NCI-H128 (cell line): ENCODE data around the gene SART1.
"Not testable (repeated sequence)": the region's sequence is repeated elsewhere in the genome, so short reads cannot be mapped to it uniquely, and the experiment has no call there.

Source experiments
- DNase-seq: peaks from one replicate; lab custom pipeline; 2025; ENCODE audit not compliant: unreplicated experiment; lab: John Stamatoyannopoulos, UW

The SART1 gene

GRCh38 chr11:66014804-66015453 lies 53.4 kb downstream of the SART1 start:
- no peak for DNase-seq

- no peak for DNase-seq
Observed at GRCh38 chr11:66015454-66015881, 53.9 kb downstream of the SART1 start.

- DNase-seq: no peak
Observed at GRCh38 chr11:66015936-66016792, 54.6 kb downstream of the SART1 start.

- no peak for DNase-seq
Observed at GRCh38 chr11:66016793-66017177, 55.3 kb downstream of the SART1 start.

DNA sequence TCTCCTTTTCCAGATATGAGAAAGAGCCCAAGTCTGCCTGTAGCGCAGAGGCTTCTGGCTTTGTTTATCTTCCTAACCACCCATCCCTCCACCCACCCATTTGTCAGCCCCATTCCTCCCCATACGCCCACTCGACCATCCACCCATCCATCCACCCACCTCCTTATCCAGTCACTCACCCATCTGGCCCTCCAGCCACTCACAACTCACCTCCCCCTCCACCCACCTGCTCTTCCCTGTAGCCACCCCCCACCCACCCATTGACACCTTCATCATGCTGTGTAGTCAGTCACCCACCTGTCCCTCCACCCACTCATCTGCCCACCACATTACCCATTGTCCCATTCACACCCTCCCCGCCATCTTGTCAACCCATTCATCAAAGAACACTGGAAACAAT lies 55.8 kb downstream of the SART1 start:
- DNase-seq: no peak

GRCh38 chr11:66020212-66020611 lies 58.7 kb downstream of the SART1 start:
- no peak for DNase-seq

DNA sequence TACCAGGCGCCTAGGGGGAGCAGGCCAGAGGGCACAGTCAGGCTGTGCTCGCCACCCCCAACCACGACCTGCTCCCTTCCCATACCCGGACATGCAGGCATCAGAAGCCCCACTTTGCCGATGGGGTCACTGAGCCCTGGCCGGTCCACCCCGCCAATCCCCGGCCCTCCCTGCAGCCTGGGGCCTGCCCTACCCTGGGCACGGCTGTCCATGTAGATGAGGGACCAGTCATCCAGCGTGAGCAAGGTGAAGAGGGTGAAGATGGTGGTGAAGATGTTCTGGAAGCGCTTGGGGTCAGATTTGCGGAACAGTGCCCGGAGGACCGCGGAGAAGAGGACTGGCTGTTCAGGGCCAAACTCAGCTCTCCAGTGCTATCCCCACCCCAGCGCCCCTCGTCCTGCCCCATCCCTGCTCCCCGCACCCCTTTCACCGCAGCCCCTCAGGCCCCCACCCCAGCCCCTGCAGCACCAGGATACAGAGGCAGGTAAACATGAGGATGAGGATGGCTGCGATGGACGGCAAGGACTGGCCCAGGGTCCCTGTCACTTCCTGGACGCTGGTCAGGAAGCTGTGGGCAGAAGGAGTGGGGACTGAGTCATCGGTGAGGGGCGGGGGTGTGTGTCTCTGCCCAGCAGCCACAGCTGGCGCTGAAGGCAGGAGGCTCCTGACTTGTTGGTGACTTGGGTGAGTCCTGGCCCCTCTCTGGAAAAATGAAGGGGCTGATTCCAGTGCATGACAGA lies 59.3 kb downstream of the SART1 start:
- DNase-seq: no peak

DNA sequence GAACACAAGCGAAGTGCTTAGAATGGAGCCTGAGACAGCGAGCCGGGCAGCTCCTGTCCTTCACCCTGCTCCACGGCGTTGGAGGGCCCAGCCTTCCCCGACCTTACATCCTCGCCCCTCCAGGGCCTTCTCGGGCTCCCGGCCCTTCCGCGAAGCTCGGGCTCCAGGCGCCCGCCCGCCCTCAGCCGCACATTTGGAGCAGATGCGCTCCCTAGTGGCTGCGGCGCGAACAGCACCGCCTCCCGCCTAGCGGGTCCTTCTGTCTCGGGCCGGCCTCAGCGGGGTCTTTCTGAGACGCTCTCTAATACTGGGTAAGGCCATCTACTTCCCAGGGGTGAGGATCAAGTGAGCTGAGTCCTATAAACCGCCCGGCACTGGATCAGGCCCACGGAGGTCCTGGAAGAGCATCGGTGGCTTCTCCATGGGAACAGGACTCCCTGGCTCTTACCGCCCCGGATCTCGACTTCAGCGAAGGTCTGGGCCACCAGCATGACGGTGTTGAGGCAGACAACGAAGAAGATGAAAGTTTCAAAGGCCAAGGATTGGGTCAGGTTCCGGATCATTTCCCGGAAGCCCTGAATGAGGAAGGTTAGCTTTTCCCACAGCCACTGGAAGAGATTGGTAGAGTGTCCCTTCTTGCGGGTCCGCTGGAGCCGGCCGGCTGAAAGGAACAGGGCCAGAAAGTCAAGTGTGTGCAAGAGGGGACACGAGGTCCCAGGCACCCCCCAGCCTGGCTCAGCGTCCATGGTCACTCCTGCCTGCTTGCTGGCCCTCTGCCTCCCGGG lies 61.1 kb downstream of the SART1 start:
- peak; percentile 53 for DNase-seq

GRCh38 chr11:66023186-66023440 lies 61.6 kb downstream of the SART1 start:
- not testable (repeated sequence) for DNase-seq

GRCh38 chr11:66026017-66026529 lies 64.5 kb downstream of the SART1 start, which contains the start of gene CATSPER1:
TSS of gene CATSPER1 (minus strand) at chr11:66026479. CDS start at chr11:66026379, 100 bp downstream.
- no peak for DNase-seq
